ENCODE data around the gene TPRG1. TPM values are rescaled to one million over a fixed set of nuclear protein-coding genes. Genes with fewer than 3 reads are reported as not detected.

The TPRG1 gene
- total RNA-seq, 1 experiment from 2014 or later = 0.55 TPM

GRCh38 chr3:189170559-189170958 lies 1.2 kb upstream of the TPRG1 start:
- DNase-seq (ENCODE audit: low spot score) (no peak), ATAC-seq (no peak)
- Mint-ChIP-seq H3K9me3 (no peaks in the 10 kb centered on the region), H3K4me3 (no peak overlapping the region), H3K27ac (no peak overlapping the region), H3K27me3 (ENCODE audit: low read depth) (no peaks in the 10 kb centered on the region), H3K4me1 (peaks cover 15% of the 10 kb centered on the region), H3K36me3 (no peaks in the 10 kb centered on the region)
- POLR2A ChIA-PET = no interaction called here
- TF ChIP-seq RELA (CRISPR knock-in tag; IDR thresholded peaks at IDR 0.05; ENCODE audit: borderline replicate concordance) (no peak), TP53 (CRISPR knock-in tag; IDR thresholded peaks at IDR 0.05) (no peak), E2F4 (CRISPR knock-in tag; IDR thresholded peaks at IDR 0.05; ENCODE audit: borderline replicate concordance, low read depth) (no peak), CREB1 (CRISPR knock-in tag; IDR thresholded peaks at IDR 0.05) (no peak), CTCF (IDR thresholded peaks at IDR 0.05) (no peak)
- CTCF ChIA-PET = interaction anchor here (0.6 to 2.2 kb wide), 11 partner anchors 8 to 1694 kb away, joined by 3 to 15 read pairs (median 5); no protein-coding TSS in a partner anchor

GRCh38 chr3:189172668-189173419 lies 1.1 kb downstream of the TPRG1 start:
- no peaks in the 10 kb centered on the region for H3K36me3 Mint-ChIP-seq
- no peaks in the 10 kb centered on the region for H3K4me1 Mint-ChIP-seq
- H3K27ac Mint-ChIP-seq = no peak overlapping the region
- ATAC-seq = no peak
- CTCF ChIA-PET = no interaction called here
- no peak for DNase-seq (ENCODE audit: low spot score)
- H3K27me3 Mint-ChIP-seq (ENCODE audit: low read depth) = no peaks in the 10 kb centered on the region; the same call in 1 of the 2 replicates
- no peaks in the 10 kb centered on the region for H3K9me3 Mint-ChIP-seq
- POLR2A ChIA-PET = no interaction called here
- no peak overlapping the region for H3K4me3 Mint-ChIP-seq
- TF ChIP-seq AFF4 (CRISPR knock-in tag; IDR thresholded peaks at IDR 0.05; ENCODE audit: borderline replicate concordance) (no peak), HMGXB4 (CRISPR knock-in tag; IDR thresholded peaks at IDR 0.05) (no peak), FOXK1 (CRISPR knock-in tag; IDR thresholded peaks at IDR 0.05) (no peak), ZNF219 (CRISPR knock-in tag; IDR thresholded peaks at IDR 0.05; ENCODE audit: borderline replicate concordance) (no peak), ATF2 (CRISPR knock-in tag; IDR thresholded peaks at IDR 0.05; ENCODE audit: borderline replicate concordance, low read depth) (no peak), MLX (CRISPR knock-in tag; IDR thresholded peaks at IDR 0.05) (no peak), ZNF232 (CRISPR knock-in tag; IDR thresholded peaks at IDR 0.05) (no peak), FOXJ3 (CRISPR knock-in tag; IDR thresholded peaks at IDR 0.05; ENCODE audit: borderline replicate concordance) (no peak), ZSCAN18 (CRISPR knock-in tag; IDR thresholded peaks at IDR 0.05) (no peak), USF1 (CRISPR knock-in tag; IDR thresholded peaks at IDR 0.05) (no peak), ETV6 (CRISPR knock-in tag; IDR thresholded peaks at IDR 0.05) (no peak), SMAD3 (CRISPR knock-in tag; IDR thresholded peaks at IDR 0.05; ENCODE audit: borderline replicate concordance) (no peak), ZNF121 (CRISPR knock-in tag; IDR thresholded peaks at IDR 0.05) (no peak), ZMAT4 (CRISPR knock-in tag; IDR thresholded peaks at IDR 0.05) (no peak), GTF2I (CRISPR knock-in tag; conservative IDR thresholded peaks at IDR 0.05) (no peak)
